ENCODE data around the gene ZBTB4. TPM values are rescaled to one million over a fixed set of nuclear protein-coding genes. Genes with fewer than 3 reads are reported as not detected.

Gene ZBTB4
- total and polyA plus RNA-seq, 4 donors, result 20.0 to 81.9 (median 51.5) TPM

- 95 to 97% methylated on average over 2 of the region's 2 CpGs for WGBS, 2 donors
- intact Hi-C loops (cut with DNase I), result no loop called here
- Histone ChIP-seq H3K27me3 (ENCODE audit: control insufficient read depth in 1 of 2, insufficient read depth in 2 of 2, low read length in 1 of 2) (no peaks in the 10 kb centered on the region), H3K36me3 (ENCODE audit: control insufficient read depth in 1 of 2, insufficient read depth in 2 of 2, low read length in 1 of 2) (no peaks in the 10 kb centered on the region), H3K4me3 (ENCODE audit: low read length in 2 of 2) (no peak overlapping the region), H3K4me1 (ENCODE audit: control insufficient read depth in 1 of 2, insufficient read depth in 2 of 2, low read length in 2 of 2) (no peaks in the 10 kb centered on the region), H3K9me3 (ENCODE audit: control insufficient read depth, low read length) (no peaks in the 10 kb centered on the region), H3K27ac (ENCODE audit: low read depth in 1 of 2, low read length in 2 of 2) (no peak overlapping the region)
- no peak for DNase-seq
- no peak for ATAC-seq (ENCODE audit: low FRiP score)
Observed at GRCh38 chr17:7442142-7442541, 37.3 kb downstream of the ZBTB4 start.

- H3K4me1 ChIP-seq (ENCODE audit: control insufficient read depth in 1 of 2, insufficient read depth in 2 of 2, low read length in 2 of 2), result no peaks in the 10 kb centered on the region
- H3K4me3 ChIP-seq (ENCODE audit: low read length in 2 of 2), result no peak overlapping the region
- no peaks in the 10 kb centered on the region for H3K9me3 ChIP-seq (ENCODE audit: control insufficient read depth, low read length)
- no peaks in the 10 kb centered on the region for H3K36me3 ChIP-seq (ENCODE audit: control insufficient read depth in 1 of 2, insufficient read depth in 2 of 2, low read length in 1 of 2)
- H3K27ac ChIP-seq (ENCODE audit: low read depth in 1 of 2, low read length in 2 of 2), result no peak overlapping the region
- DNase-seq, result no peak
- intact Hi-C loops (cut with DNase I), result no loop called here
- no peaks in the 10 kb centered on the region for H3K27me3 ChIP-seq (ENCODE audit: control insufficient read depth in 1 of 2, insufficient read depth in 2 of 2, low read length in 1 of 2)
- ATAC-seq (ENCODE audit: low FRiP score), result no peak
- 61 to 71% methylated on average over 7 of the region's 7 CpGs for WGBS, 2 donors
Observed at GRCh38 chr17:7441266-7441665, 38.2 kb downstream of the ZBTB4 start.

- Histone ChIP-seq H3K36me3 (ENCODE audit: control insufficient read depth in 1 of 2, insufficient read depth in 2 of 2, low read length in 1 of 2) (no peaks in the 10 kb centered on the region), H3K9me3 (ENCODE audit: control insufficient read depth, low read length) (no peaks in the 10 kb centered on the region), H3K27me3 (ENCODE audit: control insufficient read depth in 1 of 2, insufficient read depth in 2 of 2, low read length in 1 of 2) (no peaks in the 10 kb centered on the region), H3K4me1 (ENCODE audit: control insufficient read depth in 1 of 2, insufficient read depth in 2 of 2, low read length in 2 of 2) (no peaks in the 10 kb centered on the region), H3K4me3 (ENCODE audit: low read length in 2 of 2) (no peak overlapping the region), H3K27ac (ENCODE audit: low read depth in 1 of 2, low read length in 2 of 2) (no peak overlapping the region)
- DNase-seq (peak; percentile 67 to 80), ATAC-seq (ENCODE audit: low FRiP score) (no peak)
- 12 to 13% methylated on average over 12 of the region's 12 CpGs for WGBS, 2 donors
- intact Hi-C loops (cut with DNase I), result no loop called here
Observed at GRCh38 chr17:7440834-7441195, 38.6 kb downstream of the ZBTB4 start.

- ATAC-seq (ENCODE audit: low FRiP score), result no peak
- intact Hi-C loops (cut with DNase I), result no loop called here
- peak; percentile 77 to 87 for DNase-seq
Observed at GRCh38 chr17:7440113-7440833, 39.2 kb downstream of the ZBTB4 start.

GRCh38 chr17:7439462-7440112 lies 39.8 kb downstream of the ZBTB4 start, which contains the start of gene FGF11:
Gene FGF11 (plus strand): TSS chr17:7439512. CDS start chr17:7439621, 109 bp downstream.
- no peaks in the 10 kb centered on the region for H3K27me3 ChIP-seq (ENCODE audit: control insufficient read depth in 1 of 2, insufficient read depth in 2 of 2, low read length in 1 of 2)
- DNase-seq (no peak), ATAC-seq (ENCODE audit: low FRiP score) (no peak)
- WGBS, 2 donors, result 2 to 4% methylated on average over 47 to 50 of the region's 50 CpGs
- no peaks in the 10 kb centered on the region for H3K9me3 ChIP-seq (ENCODE audit: control insufficient read depth, low read length)
- intact Hi-C loops (cut with DNase I), result loop anchor here in 1 of 2 donors (10.0 kb wide), 1 partner anchor 85 kb away; the partner anchor contains the start of genes KCTD11 and TMEM95
- H3K4me1 ChIP-seq (ENCODE audit: control insufficient read depth in 1 of 2, insufficient read depth in 2 of 2, low read length in 2 of 2), result no peaks in the 10 kb centered on the region
- H3K27ac ChIP-seq (ENCODE audit: low read depth in 1 of 2, low read length in 2 of 2), result no peak within 1 kb of the TSS
- no peak within 1 kb of the TSS for H3K4me3 ChIP-seq (ENCODE audit: low read length in 2 of 2)
- no peaks in the 10 kb centered on the region for H3K36me3 ChIP-seq (ENCODE audit: control insufficient read depth in 1 of 2, insufficient read depth in 2 of 2, low read length in 1 of 2)

More at GRCh38 chr17:7440113-7440833, 39.2 kb downstream of the ZBTB4 start:
- H3K9me3 ChIP-seq (ENCODE audit: control insufficient read depth, low read length), result no peaks in the 10 kb centered on the region
- no peaks in the 10 kb centered on the region for H3K27me3 ChIP-seq (ENCODE audit: control insufficient read depth in 1 of 2, insufficient read depth in 2 of 2, low read length in 1 of 2)
- H3K27ac ChIP-seq (ENCODE audit: low read depth in 1 of 2, low read length in 2 of 2), result no peak overlapping the region
- no peaks in the 10 kb centered on the region for H3K36me3 ChIP-seq (ENCODE audit: control insufficient read depth in 1 of 2, insufficient read depth in 2 of 2, low read length in 1 of 2)
- 2 to 3% methylated on average over 40 to 46 of the region's 46 CpGs for WGBS, 2 donors
- no peak overlapping the region for H3K4me3 ChIP-seq (ENCODE audit: low read length in 2 of 2)
- H3K4me1 ChIP-seq (ENCODE audit: control insufficient read depth in 1 of 2, insufficient read depth in 2 of 2, low read length in 2 of 2), result no peaks in the 10 kb centered on the region

GRCh38 chr17:7438656-7439460 lies 40.6 kb downstream of the ZBTB4 start:
- intact Hi-C loops (cut with DNase I), result loop anchor here in 1 of 2 donors (10.0 kb wide), 1 partner anchor 84 kb away; the partner anchor contains the start of genes KCTD11 and TMEM95
- ATAC-seq (ENCODE audit: low FRiP score) (no peak), DNase-seq (no peak)
- Histone ChIP-seq H3K27ac (ENCODE audit: low read depth in 1 of 2, low read length in 2 of 2) (no peak overlapping the region), H3K9me3 (ENCODE audit: control insufficient read depth, low read length) (no peaks in the 10 kb centered on the region), H3K4me1 (ENCODE audit: control insufficient read depth in 1 of 2, insufficient read depth in 2 of 2, low read length in 2 of 2) (no peaks in the 10 kb centered on the region), H3K4me3 (ENCODE audit: low read length in 2 of 2) (no peak overlapping the region), H3K36me3 (ENCODE audit: control insufficient read depth in 1 of 2, insufficient read depth in 2 of 2, low read length in 1 of 2) (no peaks in the 10 kb centered on the region), H3K27me3 (ENCODE audit: control insufficient read depth in 1 of 2, insufficient read depth in 2 of 2, low read length in 1 of 2) (no peaks in the 10 kb centered on the region)
- 64 to 65% methylated on average over 11 of the region's 11 CpGs for WGBS, 2 donors

GRCh38 chr17:7437950-7438614 lies 41.3 kb downstream of the ZBTB4 start:
- H3K27ac ChIP-seq (ENCODE audit: low read depth in 1 of 2, low read length in 2 of 2), result no peak overlapping the region

GRCh38 chr17:7437369-7437863 lies 42.0 kb downstream of the ZBTB4 start:
- intact Hi-C loops (cut with DNase I), result loop anchor here (2.0 to 10.0 kb wide), 2 partner anchors 83 to 121 kb away; partner anchors contain the start of genes KCTD11 (in 1 of the 2), TMEM95 (in 1 of the 2) and TNFSF13 (in 1 of the 2)
- Histone ChIP-seq H3K27me3 (ENCODE audit: control insufficient read depth in 1 of 2, insufficient read depth in 2 of 2, low read length in 1 of 2) (no peaks in the 10 kb centered on the region), H3K9me3 (ENCODE audit: control insufficient read depth, low read length) (no peaks in the 10 kb centered on the region), H3K4me3 (ENCODE audit: low read length in 2 of 2) (no peak overlapping the region), H3K27ac (ENCODE audit: low read depth in 1 of 2, low read length in 2 of 2) (no peak overlapping the region), H3K4me1 (ENCODE audit: control insufficient read depth in 1 of 2, insufficient read depth in 2 of 2, low read length in 2 of 2) (no peaks in the 10 kb centered on the region), H3K36me3 (ENCODE audit: control insufficient read depth in 1 of 2, insufficient read depth in 2 of 2, low read length in 1 of 2) (no peaks in the 10 kb centered on the region)
- DNase-seq (no peak), ATAC-seq (ENCODE audit: low FRiP score) (no peak)
- whole genome bisulfite sequencing, 2 donors, result 31 to 37% methylated on average over 24 to 31 of the region's 31 CpGs

More at GRCh38 chr17:7437950-7438614, 41.3 kb downstream of the ZBTB4 start:
- peak; percentile 17 for ATAC-seq (ENCODE audit: low FRiP score)
- H3K9me3 ChIP-seq (ENCODE audit: control insufficient read depth, low read length), result no peaks in the 10 kb centered on the region
- 46% methylated on average over 46 to 48 of the region's 48 CpGs for WGBS, 2 donors
- no peaks in the 10 kb centered on the region for H3K4me1 ChIP-seq (ENCODE audit: control insufficient read depth in 1 of 2, insufficient read depth in 2 of 2, low read length in 2 of 2)
- DNase-seq, result peak; percentile 84 to 90
- no peaks in the 10 kb centered on the region for H3K36me3 ChIP-seq (ENCODE audit: control insufficient read depth in 1 of 2, insufficient read depth in 2 of 2, low read length in 1 of 2)
- no peak overlapping the region for H3K4me3 ChIP-seq (ENCODE audit: low read length in 2 of 2)
- no peaks in the 10 kb centered on the region for H3K27me3 ChIP-seq (ENCODE audit: control insufficient read depth in 1 of 2, insufficient read depth in 2 of 2, low read length in 1 of 2)
- intact Hi-C loops (cut with DNase I), result loop anchor here (2.0 to 10.0 kb wide), 2 partner anchors 83 to 121 kb away; partner anchors contain the start of genes KCTD11 (in 1 of the 2), TMEM95 (in 1 of the 2) and TNFSF13 (in 1 of the 2)

All from aorta (tissue), 5 donors.